GM12874 (cell line): Measurements from ENCODE around the gene SLC9A5.

Experiments
- TF ChIP-seq, protein P1 (sequence below): IDR thresholded peaks from 2 replicates; pipeline ENCODE4 v1.5.1; 2011; ENCODE audit warnings: low read depth, mild to moderate bottlenecking, control low read depth, low read length, moderate library complexity; ENCODE audit not compliant: insufficient read depth

The SLC9A5 gene

DNA sequence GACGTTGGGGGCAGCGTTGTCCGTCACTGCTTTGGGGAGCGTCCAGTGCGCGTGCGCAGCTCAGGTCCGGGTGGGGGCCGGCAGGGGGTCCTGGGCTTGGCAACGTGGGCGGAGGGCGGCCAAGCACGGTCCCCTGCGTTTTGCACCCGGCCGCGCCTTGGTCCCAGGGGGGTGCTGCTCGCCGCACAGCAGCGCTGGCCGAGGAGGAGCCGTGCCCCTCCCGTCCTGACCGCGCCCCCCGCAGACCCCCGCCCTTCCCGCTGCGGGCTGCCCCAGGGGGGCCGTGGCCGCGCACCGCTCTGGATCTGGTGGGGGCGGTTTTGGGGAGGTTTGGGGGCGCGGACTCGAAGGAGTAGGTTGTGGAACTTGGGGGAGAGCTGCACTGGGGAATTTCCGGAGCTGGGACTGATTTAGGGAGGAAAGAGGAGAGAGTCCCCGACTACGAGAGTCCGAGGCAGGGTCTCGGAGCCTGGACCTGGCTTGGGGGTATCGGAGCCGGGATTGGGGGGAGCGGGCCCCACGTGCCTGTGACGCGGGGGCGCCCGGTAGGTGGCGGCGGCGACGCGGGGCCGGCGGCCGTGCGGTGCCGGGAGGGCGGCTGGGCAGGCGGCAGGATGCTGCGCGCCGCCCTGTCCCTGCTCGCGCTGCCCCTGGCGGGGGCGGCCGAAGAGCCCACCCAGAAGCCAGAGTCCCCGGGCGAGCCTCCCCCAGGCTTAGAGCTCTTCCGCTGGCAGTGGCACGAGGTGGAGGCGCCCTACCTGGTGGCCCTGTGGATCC, at the start of gene SLC9A5:
SLC9A5 (plus strand) TSS at position 579 of the 777 bp plus-strand sequence; CDS start at position 615, 36 bp downstream.
- TF ChIP-seq, protein P1, sequence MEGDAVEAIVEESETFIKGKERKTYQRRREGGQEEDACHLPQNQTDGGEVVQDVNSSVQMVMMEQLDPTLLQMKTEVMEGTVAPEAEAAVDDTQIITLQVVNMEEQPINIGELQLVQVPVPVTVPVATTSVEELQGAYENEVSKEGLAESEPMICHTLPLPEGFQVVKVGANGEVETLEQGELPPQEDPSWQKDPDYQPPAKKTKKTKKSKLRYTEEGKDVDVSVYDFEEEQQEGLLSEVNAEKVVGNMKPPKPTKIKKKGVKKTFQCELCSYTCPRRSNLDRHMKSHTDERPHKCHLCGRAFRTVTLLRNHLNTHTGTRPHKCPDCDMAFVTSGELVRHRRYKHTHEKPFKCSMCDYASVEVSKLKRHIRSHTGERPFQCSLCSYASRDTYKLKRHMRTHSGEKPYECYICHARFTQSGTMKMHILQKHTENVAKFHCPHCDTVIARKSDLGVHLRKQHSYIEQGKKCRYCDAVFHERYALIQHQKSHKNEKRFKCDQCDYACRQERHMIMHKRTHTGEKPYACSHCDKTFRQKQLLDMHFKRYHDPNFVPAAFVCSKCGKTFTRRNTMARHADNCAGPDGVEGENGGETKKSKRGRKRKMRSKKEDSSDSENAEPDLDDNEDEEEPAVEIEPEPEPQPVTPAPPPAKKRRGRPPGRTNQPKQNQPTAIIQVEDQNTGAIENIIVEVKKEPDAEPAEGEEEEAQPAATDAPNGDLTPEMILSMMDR, result peak; percentile 43

DNA sequence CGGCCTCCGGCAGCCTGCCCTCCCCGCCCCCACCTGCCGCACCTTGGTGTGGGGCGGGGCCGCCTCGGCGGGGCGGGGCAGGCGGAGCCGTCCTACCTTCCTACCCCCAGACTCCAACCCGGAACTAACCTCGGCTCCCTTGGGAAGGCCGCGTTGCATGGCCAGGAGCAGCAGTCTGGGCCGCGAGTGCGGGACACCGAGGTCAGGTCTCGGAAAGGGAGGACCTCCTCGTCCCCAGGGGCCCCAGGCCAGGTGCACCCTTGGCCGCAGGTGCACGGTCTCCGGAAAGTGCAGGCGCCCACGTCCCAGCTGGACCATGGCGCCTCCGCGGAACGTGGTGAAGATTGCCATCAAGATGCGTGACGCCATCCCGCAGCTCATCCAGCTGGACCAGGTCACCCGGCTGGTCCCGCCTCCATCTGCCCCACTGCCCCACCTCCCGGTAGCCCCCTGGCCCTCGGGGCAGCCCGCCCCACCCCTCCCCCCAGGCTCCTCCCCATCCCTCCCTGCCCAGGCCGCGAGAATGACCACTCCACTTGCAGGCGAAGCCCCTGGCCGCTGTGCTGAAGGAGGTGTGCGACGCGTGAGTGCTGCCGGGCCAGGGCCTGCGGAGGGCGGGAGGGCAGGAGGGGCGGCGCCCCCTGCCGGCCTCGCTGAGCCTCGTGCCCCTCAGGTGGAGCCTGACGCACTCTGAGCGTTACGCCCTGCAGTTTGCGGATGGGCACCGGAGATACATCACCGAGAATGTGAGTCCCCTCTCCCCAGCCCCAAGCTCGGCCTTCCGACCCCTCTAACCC, 49.6 kb upstream of the SLC9A5 start, which contains the start of gene ELMO3:
ELMO3 (plus strand) TSS at position 121 of the 797 bp plus-strand sequence; CDS start at position 317, 196 bp downstream.
- TF ChIP-seq, protein P1, result no peak

DNA sequence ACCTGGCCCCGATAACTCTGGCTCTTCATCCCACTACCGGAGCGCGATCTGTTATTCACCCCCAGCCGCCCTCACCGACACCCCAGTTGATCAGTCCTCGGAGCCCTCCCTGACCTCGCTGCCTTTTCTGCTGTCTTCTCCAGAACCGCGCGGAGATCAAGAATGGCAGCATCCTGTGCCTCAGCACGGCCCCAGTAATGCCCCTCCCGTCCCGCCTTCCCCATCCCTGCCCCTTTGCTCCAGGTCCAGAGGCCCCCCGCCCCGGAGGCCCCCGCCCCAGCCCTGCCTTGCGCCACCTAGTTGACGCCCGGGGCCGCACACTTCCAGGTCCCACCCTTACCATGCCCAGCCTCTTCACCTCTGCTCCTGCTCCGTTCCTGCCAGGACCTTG, 49.0 kb upstream of the SLC9A5 start:
- TF ChIP-seq, protein P1, result 0 out of 2 replicates have a peak, but pooled peaks have one; percentile 16

DNA sequence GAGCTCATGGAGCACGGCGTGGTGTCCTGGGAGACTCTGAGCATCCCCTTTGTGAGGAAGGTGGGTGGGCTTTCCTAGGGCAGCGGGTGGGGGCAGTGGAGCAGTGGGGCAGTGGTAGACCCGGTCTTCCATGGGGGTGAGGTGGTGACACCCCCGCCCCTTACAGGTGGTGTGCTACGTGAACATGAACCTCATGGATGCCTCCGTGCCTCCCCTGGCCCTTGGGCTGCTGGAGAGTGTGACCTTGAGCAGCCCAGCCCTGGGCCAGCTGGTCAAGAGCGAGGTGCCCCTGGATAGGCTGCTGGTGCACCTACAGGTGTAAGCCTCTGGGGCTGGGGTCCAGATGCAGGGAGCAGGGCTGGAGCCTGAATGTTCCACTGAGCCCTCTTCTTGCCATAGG, 48.3 kb upstream of the SLC9A5 start:
- TF ChIP-seq, protein P1, result no peak

DNA sequence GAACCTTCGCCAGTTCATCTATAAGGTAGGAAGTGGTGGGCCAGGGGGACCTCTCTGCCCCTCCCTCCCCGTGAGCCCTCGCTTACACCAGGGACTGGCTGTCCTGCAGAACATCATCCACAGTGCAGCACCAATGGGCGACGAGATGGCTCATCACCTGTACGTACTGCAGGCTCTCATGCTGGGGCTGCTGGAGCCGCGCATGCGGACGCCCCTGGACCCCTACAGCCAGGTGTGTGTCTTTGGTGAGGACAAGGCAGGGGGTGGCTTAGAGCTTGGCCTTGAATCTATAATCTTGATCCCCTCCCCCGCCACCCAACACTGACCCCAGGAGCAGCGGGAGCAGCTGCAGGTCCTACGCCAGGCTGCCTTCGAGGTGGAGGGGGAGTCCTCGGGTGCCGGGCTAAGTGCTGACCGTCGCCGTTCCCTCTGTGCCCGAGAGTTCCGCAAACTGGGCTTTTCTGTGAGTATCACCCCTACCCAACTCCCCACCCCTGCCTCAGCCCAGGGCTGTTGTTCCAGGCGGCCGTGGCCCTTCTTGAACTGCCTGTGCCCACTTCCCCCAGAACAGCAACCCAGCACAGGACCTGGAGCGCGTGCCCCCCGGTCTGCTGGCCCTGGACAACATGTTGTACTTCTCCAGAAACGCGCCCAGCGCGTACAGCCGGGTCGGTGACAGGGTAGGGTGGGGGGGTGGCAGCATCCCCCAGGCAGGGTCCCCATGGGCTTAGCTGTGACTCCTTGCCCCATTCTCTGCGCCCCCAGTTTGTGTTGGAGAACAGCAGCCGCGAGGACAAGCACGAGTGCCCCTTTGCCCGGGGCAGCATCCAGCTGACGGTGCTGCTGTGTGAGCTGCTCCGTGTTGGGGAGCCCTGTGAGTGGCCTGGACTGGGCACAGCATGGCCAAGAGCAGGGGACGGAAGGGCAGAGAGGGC, 47.1 kb upstream of the SLC9A5 start:
- TF ChIP-seq, protein P1, result no peak

DNA sequence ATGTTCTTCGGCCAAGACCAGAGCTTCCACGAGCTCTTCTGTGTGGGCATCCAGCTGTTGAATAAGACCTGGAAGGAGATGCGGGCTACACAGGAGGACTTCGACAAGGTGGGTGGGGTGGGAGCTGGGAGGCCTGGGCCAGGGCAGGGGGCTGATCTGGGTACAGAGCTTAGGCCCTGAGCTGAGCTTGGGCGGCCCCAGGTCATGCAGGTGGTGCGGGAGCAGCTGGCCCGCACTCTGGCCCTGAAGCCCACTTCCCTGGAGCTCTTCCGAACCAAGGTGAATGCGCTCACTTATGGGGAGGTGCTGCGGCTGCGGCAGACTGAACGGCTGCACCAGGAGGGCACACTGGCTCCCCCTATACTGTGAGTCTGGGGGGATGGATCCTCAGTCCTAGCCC, 46.4 kb upstream of the SLC9A5 start:
- TF ChIP-seq, protein P1, result no peak
